Activated CD4-positive, alpha-beta T cell treated with anti-CD3 and anti-CD28 coated beads, Interleukin-2, amount 50 U/mL, for 4 hours (primary cell): ENCODE results near the gene XIST.
"Not testable (repeated sequence)": the region's sequence is repeated elsewhere in the genome, so short reads cannot be mapped to it uniquely, and the experiment has no call there.

Source experiments
- DNase-seq, 2 experiments: peaks; one replicate each; pipeline ENCODE4 v3.0.0-alpha.2; 2020

XIST gene

GRCh38 chrX:73838123-73838522 lies 14.4 kb downstream of the XIST start:
- no peak for DNase-seq

- no peak for DNase-seq
These were observed 15.5 kb downstream of the XIST start for GRCh38 chrX:73836956-73837477.

DNA sequence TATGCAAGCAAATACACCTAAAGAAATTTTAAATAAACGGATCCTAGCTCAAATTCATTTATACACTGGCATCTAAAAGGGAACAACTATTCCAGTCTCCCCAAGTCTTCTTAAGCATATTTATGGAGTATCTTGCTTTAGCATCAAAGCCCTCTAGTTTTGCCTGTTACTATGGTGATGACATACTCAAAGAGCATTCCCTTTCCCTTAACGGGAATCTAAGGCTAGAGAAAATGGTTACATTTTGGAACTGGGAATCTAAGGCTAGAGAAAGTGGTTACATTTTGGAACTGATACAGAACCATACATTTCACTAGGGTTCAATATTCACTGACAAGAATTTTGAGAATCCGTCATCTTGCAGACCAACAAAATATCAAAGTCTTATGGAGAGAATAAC lies 18.3 kb downstream of the XIST start:
- DNase-seq = no peak

GRCh38 chrX:73832319-73832718 lies 20.2 kb downstream of the XIST start:
- DNase-seq = no peak

DNA sequence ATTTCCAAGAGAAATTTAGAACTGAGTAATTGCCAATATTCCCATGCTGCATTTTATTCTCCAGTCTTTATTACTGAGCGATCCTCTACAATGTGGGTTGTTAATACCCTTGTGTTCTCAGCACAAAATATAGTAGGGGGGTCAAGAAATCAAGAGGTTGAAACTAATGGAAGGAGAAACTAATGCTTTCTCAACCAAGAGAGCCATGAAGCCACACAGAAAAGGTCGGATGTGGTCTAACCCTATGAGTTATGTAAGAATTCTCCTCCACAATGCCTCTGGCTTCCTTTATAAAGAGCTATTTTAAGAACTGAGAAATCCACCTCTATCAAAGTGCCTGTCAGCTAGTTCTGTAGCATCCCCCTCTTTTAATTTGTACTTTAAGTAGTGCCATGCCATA lies 21.0 kb downstream of the XIST start:
- DNase-seq = no peak

DNA sequence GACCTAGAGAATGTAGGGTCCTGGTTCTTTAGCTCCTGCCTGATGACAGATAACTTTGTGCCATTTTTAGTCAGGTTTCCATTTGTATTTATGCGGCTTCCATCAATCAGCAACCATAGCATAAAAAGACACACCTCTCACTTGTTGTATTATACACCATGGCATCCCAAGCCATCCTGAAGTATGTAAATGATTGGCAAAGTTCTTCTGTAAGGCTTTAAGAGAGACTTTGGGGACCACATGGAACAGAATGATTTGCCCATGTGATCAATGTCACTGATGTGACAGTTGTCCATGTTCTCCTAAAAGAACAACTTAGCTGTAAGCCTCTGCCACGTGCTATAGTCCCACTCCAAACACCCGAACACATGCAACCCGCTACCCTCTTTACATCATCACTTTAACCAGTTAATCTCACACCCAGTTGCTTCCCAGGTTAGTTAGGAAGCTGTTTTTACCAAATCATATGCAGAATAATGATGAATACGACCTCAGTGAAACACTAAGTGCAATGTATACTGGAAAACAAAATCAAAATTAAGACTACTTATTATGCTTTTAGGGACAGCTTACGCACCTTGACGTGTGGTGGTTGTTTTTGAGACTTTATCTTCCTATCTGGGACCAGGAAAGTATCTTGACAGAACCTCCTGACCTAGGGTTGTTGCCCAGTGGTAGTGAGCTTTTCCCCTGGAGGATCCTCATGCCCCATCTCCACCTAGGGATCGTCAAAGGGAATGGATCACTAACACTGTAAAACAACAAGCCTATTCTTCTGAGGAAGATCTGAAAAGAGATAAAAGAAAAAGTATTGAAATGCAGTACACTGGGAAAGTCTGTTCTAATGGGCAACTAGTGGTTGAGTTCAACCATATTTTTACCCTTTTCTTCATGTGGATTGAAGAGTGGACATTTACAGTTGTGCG lies 21.8 kb downstream of the XIST start:
- no peak for DNase-seq

DNA sequence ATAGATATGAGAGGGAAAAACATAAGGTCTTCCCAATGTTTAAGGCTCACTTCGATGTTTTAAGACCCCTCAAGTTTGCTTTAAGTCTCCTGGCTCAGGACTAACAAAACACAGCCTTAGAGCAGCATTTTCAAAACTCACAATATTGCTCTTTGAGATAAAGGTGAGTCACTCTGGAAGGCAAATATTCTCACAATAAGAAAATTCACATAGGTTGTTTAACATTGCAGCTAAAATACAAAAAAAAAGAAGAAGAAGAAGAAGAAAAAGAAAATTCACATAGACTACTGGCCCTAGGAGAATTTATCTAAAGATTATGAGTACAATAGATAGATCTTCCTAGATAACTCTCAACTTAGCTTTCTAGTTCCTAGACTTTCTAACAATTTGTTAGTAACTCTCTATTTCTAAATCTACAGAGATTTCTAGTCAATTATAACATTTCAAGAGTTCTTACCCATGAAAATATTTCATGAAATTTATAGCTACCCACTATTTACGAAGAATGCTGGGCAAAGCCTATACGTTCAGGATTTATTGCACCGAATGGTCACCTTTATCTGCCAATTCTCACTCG lies 22.5 kb downstream of the XIST start:
- DNase-seq = no peak

GRCh38 chrX:73828080-73828720 lies 24.3 kb downstream of the XIST start:
- DNase-seq = no peak

DNA sequence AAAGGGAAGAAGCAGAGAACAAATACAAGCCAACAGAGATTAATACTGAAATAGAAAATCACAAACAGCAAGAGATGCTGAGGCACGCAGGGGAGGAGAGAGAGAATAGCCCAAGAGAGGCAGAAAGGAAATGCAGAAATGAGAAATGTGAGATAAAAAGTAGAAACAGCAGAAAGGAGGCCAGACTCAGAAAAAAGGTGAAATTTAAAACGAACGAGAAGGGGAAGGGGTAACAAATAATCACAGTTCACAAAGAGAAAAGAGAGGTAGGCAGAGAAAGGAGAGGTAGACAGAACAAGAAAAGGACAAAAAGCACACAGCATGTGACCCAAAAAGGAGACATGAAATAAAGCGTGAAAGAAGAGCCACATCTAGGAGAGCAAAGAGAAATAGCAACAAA lies 25.1 kb downstream of the XIST start:
- no peak for DNase-seq

GRCh38 chrX:73826996-73827395 lies 25.5 kb downstream of the XIST start:
- no peak for DNase-seq

- DNase-seq = no peak
These were observed 26.9 kb downstream of the XIST start for GRCh38 chrX:73825569-73825968.

DNA sequence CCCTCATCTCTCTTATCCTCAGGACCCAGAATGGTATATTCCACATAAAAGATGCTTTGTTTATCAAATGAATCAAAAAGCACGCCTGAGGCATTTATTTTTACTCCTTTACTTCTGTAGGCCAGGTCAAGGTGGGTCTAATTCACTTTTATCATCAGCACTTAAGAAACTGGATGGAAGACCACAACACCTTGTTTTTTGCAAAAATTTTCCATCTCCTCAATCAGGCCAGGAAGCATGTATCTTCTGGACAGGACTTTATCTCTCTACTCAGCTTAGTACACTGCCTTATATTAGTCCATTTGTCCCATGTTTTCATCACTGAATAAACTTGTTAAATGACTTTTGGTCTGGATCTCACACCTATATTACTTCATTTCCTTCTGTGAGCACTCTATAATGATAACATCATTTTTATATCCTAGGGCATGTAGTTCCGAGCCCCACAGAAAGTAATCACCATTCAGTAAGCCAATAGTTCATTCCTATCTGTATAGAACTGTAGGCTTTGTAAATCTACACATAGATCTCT lies 29.0 kb downstream of the XIST start:
- DNase-seq = no peak

- DNase-seq = no peak
These were observed 29.7 kb downstream of the XIST start for GRCh38 chrX:73822775-73823174.

- no peak for DNase-seq
These were observed 30.5 kb downstream of the XIST start for GRCh38 chrX:73821921-73822559.

GRCh38 chrX:73819864-73820558 lies 32.5 kb downstream of the XIST start:
- DNase-seq = not testable (repeated sequence)

GRCh38 chrX:73818200-73819116 lies 34.1 kb downstream of the XIST start:
- no peak for DNase-seq

GRCh38 chrX:73817393-73818199 lies 34.9 kb downstream of the XIST start:
- DNase-seq = no peak

DNA sequence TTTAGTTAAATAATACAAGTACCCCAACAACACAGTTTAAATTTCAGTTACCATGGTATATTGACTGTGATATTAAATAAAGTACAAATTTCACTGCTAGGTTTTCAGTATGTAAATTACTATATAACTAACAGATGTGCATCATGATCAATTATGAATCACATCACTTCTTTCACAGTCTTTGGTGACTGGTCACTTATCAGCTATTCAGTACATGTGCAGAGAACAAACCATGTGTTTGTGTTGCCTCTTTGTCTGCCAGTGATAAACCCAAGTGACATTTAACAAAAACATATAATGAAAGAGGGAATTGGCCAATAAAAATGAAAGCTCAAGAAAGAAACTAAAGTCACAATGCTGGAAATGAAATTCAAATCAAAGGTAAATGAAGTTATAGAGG lies 40.3 kb downstream of the XIST start:
- no peak for DNase-seq

DNA sequence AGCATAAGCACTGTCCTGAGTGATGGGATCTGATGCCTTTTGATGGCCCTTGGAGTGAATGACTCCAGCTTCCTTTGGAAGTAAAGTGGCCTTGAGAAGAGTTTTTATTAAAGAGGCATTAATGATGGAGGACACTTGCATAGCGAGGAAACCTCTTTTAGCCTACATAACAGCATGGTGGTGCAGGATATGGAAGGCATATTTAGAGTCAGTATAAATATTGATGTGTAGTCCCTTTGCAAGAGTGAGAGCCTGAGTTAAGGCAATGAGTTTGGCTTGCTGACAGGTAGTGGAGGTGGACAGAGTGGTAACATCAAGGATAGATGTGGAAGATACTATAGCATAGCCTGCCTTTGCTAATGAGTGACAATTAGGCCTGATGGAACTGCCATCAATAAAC lies 48.4 kb downstream of the XIST start:
- DNase-seq = not testable (repeated sequence)

GRCh38 chrX:73799888-73800287 lies 52.6 kb downstream of the XIST start:
- DNase-seq = no peak
